Fibroblast of lung (primary cell): ENCODE measurements around the gene IL4I1. TPM values are rescaled to one million over a fixed set of nuclear protein-coding genes. Genes with fewer than 3 reads are reported as not detected.

Experiments used
- DNase-seq, 2 donors: peaks; one replicate each; pipeline versions ENCODE4 v3.0.0 to v3.0.0-alpha.2; 2010; ENCODE audit warnings: low read depth in 2 of 2
- H2AFZ ChIP-seq: 2 replicates; pipeline ENCODE4 v1.5.1; 2012; ENCODE audit warnings: low read length, control low read depth, inconsistent platforms
- H3K27ac ChIP-seq: 2 replicates; pipeline ENCODE4 v1.5.1; 2011; ENCODE audit warnings: low read length, control low read depth; ENCODE audit not compliant: insufficient read depth
- H3K27me3 ChIP-seq: 2 replicates; pipeline ENCODE4 v1.5.1; 2011; ENCODE audit warnings: mild to moderate bottlenecking, low read length; ENCODE audit not compliant: control insufficient read depth, insufficient read depth
- H3K36me3 ChIP-seq: 2 replicates; pipeline ENCODE4 v1.5.1; 2011; ENCODE audit warnings: low read length; ENCODE audit not compliant: control insufficient read depth, insufficient read depth
- H3K4me1 ChIP-seq: 2 replicates; pipeline ENCODE4 v1.5.1; 2011; ENCODE audit warnings: low read length; ENCODE audit not compliant: control insufficient read depth, insufficient read depth; ENCODE audit errors: extremely low read depth
- H3K4me2 ChIP-seq: 2 replicates; pipeline ENCODE4 v1.5.1; 2011; ENCODE audit warnings: low read length, control low read depth; ENCODE audit not compliant: insufficient read depth; ENCODE audit errors: extremely low read depth
- H3K4me3 ChIP-seq, 4 experiments: fragments of 200-600 bp in 1 of 4; sonication (generic) in 1 of 4; replicated peaks in 1 of 4; 2 replicates each; pipeline ENCODE4 v1.5.1; 2011 to 2016; ENCODE audit warnings: low read length in 4 of 4, low read depth in 3 of 4, mild to moderate bottlenecking in 3 of 4, control low read depth in 2 of 4, inconsistent platforms in 1 of 4, mixed read lengths in 1 of 4; ENCODE audit not compliant: insufficient read depth in 1 of 4; ENCODE audit errors: control extremely low read depth in 1 of 4
- H3K79me2 ChIP-seq: 2 replicates; pipeline ENCODE4 v1.5.1; 2012; ENCODE audit warnings: mild to moderate bottlenecking, low read length, inconsistent platforms; ENCODE audit not compliant: control insufficient read depth, insufficient read depth
- H3K9ac ChIP-seq: 2 replicates; pipeline ENCODE4 v1.5.1; 2011; ENCODE audit warnings: mild to moderate bottlenecking, low read length, control low read depth; ENCODE audit not compliant: insufficient read depth
- H3K9me3 ChIP-seq: 2 replicates; pipeline ENCODE4 v1.5.1; 2012; ENCODE audit warnings: low read depth, low read length; ENCODE audit not compliant: control insufficient read depth, insufficient read depth
- H4K20me1 ChIP-seq: 2 replicates; pipeline ENCODE4 v1.5.1; 2011; ENCODE audit warnings: low read length; ENCODE audit not compliant: control insufficient read depth, insufficient read depth; ENCODE audit errors: extremely low read depth
- CTCF ChIP-seq, 2 donors: IDR thresholded peaks in 1 of 2; conservative IDR thresholded peaks in 1 of 2; 1 replicate in 1 of 2; 2 replicates in 1 of 2; pipeline ENCODE4 v1.5.1; 2011 to 2012; ENCODE audit warnings: low read length in 2 of 2, control low read depth in 1 of 2, inconsistent platforms in 1 of 2, low read depth in 1 of 2, mild to moderate bottlenecking in 1 of 2
- EZH2 ChIP-seq: IDR thresholded peaks from 2 replicates; pipeline ENCODE4 v1.5.1; 2012; ENCODE audit warnings: low read length, control low read depth, mild to moderate bottlenecking; ENCODE audit errors: missing control alignments
- polyA plus RNA-seq, 2 donors: library from polyadenylated mRNA; depleted of rRNA in 1 of 2; stranded (reverse) in 1 of 2; unstranded in 1 of 2; fragments of >200 nt; gene quantifications; 2 replicates each; pipeline ENCODE4 v1.2.1, GENCODE V29; 2011 to 2012; ENCODE audit warnings: missing spikeins in 1 of 2
- total RNA-seq: library from RNA; depleted of rRNA; stranded (reverse); fragments of >200 nt; gene quantifications from 2 replicates; pipeline ENCODE4 v1.2.1, GENCODE V29; 2014

Gene IL4I1
- total and polyA plus RNA-seq, 2 donors (not counting 1 experiment from before 2014, with no cell fraction given), result 0.09 to 1.2 TPM

DNA sequence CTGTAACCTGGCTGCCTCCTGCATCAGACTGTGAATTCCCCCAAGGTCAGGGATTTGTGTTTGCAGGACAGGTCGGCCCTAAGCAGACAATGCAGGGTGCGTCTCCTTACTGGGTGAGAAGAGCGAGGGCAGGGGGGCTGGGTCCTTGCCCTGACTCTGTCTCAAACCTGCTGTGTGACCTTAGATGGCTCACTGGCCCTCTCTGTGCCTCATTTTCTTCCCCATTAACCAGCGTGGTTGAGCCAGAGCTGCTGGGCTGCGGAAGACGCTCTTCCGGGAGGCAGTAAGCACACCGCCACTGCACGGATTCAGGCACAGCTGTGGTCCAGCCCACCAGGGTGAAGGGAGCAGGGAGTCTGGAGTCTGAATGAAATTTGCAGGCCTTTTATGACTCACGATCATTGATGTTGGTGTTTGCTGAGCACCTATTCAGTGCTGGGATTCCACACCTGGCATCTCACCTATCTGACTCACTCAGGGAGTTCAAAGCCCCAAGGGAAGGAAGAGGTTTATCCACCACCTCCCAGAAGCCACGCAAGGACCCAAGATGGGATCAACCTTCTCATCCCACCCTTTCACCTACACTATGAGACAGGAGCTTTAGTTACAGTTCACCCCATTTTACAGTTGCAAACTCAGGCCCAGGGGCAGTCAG lies 22.1 kb downstream of the IL4I1 start:
- TF ChIP-seq CTCF (conservative IDR thresholded peaks at IDR 0.05 in 1 of 2, IDR thresholded peaks at IDR 0.05 in 1 of 2; ENCODE audit: low read depth in 1 of 2, low read length in 2 of 2) (no peak), EZH2 (no peak)
- H3K9me3 ChIP-seq, result no peaks in the 10 kb centered on the region
- H3K36me3 ChIP-seq, result peaks cover 4% of the 10 kb centered on the region
- no peaks in the 10 kb centered on the region for H3K27me3 ChIP-seq
- peaks cover 10% of the 10 kb centered on the region for H3K4me1 ChIP-seq
- no peaks in the 10 kb centered on the region for H4K20me1 ChIP-seq
- no peak overlapping the region for H2AFZ ChIP-seq
- H3K4me2 ChIP-seq, result peak overlapping the region; percentile 80
- no peak overlapping the region for H3K9ac ChIP-seq
- H3K27ac ChIP-seq, result no peak overlapping the region
- peak overlapping the region in 1 of 4 experiments; percentile 94 for H3K4me3 ChIP-seq
- no peak for DNase-seq
- H3K79me2 ChIP-seq, result peaks cover 22% of the 10 kb centered on the region

DNA sequence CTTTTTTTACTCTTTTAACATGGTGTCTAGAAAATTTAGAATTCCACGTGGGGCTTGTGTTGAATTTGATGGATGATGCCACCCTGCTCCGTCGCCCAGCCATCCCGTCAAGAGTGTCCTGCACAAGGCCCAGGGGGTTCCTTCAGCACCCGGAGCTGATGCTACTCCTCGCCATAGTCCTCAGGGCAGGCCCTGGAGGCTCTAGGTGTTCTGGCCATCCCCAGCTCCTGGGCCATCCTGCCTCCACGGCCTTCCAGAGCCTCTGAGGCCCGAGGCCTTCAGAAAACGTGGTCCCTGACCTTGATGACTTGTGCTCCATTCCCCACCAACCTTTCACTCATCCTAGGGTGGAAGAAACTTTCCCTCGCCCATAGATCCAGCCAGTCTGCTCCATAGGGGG lies 22.9 kb downstream of the IL4I1 start:
- peaks cover 22% of the 10 kb centered on the region for H3K79me2 ChIP-seq
- H3K9ac ChIP-seq, result no peak overlapping the region

GRCh38 chr19:49873129-49873521 lies 23.6 kb downstream of the IL4I1 start:
- H3K4me3 ChIP-seq, result no peak overlapping the region
- no peak overlapping the region for H3K4me2 ChIP-seq
- peaks cover 6% of the 10 kb centered on the region for H3K4me1 ChIP-seq
- peaks cover 19% of the 10 kb centered on the region for H3K79me2 ChIP-seq
- no peaks in the 10 kb centered on the region for H3K9me3 ChIP-seq
- no peak overlapping the region for H3K9ac ChIP-seq
- no peak overlapping the region for H3K27ac ChIP-seq
- peaks cover 2% of the 10 kb centered on the region for H3K36me3 ChIP-seq
- no peaks in the 10 kb centered on the region for H4K20me1 ChIP-seq
- TF ChIP-seq EZH2, result no peak
- TF ChIP-seq CTCF (conservative IDR thresholded peaks at IDR 0.05 in 1 of 2, IDR thresholded peaks at IDR 0.05 in 1 of 2; ENCODE audit: low read depth in 1 of 2, low read length in 2 of 2), result no peak
- H2AFZ ChIP-seq, result no peak overlapping the region
- H3K27me3 ChIP-seq, result no peaks in the 10 kb centered on the region
- no peak for DNase-seq

More for the DNA sequence above, 22.9 kb downstream of the IL4I1 start:
- Histone ChIP-seq H3K4me2 (no peak overlapping the region), H3K9me3 (no peaks in the 10 kb centered on the region), H3K27ac (no peak overlapping the region), H3K36me3 (peaks cover 2% of the 10 kb centered on the region), H2AFZ (no peak overlapping the region), H3K4me3 (no peak overlapping the region), H3K4me1 (peaks cover 10% of the 10 kb centered on the region), H4K20me1 (no peaks in the 10 kb centered on the region), H3K27me3 (no peaks in the 10 kb centered on the region)
- no peak for DNase-seq
- TF ChIP-seq EZH2 (no peak), CTCF (conservative IDR thresholded peaks at IDR 0.05 in 1 of 2, IDR thresholded peaks at IDR 0.05 in 1 of 2; ENCODE audit: low read depth in 1 of 2, low read length in 2 of 2) (no peak)
